ENCODE measurements around the gene HMX2.

DNA sequence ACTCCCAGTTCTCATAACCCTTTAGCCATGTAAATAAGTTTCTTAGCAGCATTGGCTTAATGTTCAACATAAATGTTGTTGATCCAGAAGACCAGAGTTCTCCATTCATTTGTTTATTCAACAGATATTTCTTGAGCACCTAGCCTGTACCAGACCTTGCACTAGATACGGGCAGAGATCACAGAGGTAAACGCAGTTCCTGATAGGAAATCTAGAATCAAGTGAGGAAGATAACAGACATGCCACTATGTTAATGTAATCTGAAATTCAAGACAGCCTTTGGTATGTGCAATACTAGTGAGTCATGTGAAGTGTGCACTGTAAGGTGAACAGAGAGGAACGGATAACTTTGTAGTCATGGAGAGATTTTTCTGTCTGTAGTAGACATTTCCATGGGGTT is 9.3 kb downstream of the HMX2 start:
- TF ChIP-seq EZH2 (IDR thresholded peaks at IDR 0.05; ENCODE audit: insufficient read depth, poor library complexity, severe bottlenecking) = no peak
- no peak for TF ChIP-seq EZH2phosphoT487 (IDR thresholded peaks at IDR 0.05; ENCODE audit: insufficient read depth, low read depth)
